Measurements from ENCODE around the gene NAXD. TPM values are rescaled to one million over a fixed set of nuclear protein-coding genes. Genes with fewer than 3 reads are reported as not detected.

Gene NAXD
- total RNA-seq, 1 experiment from 2014 or later, result 32.1 TPM

DNA sequence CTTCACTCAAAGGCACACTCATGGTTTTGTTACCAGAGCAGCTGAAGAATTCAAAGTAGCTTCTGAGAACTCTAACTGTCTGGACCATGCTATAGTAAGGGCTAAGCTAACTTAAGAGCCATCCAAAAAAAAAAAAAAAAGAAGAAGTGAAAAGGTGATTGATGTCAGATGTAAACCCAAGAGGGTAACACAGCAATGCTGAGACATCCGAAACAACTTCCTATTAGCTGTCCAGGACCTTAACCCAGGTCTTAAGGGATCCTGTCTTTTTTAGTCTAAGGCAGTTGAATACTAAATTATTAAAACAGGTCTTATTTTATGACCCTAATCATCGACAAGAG, 42.6 kb upstream of the NAXD start:
- no peaks in the 10 kb centered on the region for H3K79me2 ChIP-seq (ENCODE audit: insufficient read depth, low read length)
- H3K36me3 ChIP-seq (ENCODE audit: control insufficient read depth in 1 of 2, insufficient read depth in 2 of 2, low read length in 2 of 2), result no peaks in the 10 kb centered on the region
- no peak overlapping the region for H3K9ac ChIP-seq (ENCODE audit: low read length)
- DNase-seq (ENCODE audit: low read depth, low spot score), result no peak
- no peaks in the 10 kb centered on the region for H3K9me2 ChIP-seq (ENCODE audit: insufficient read depth)
- no peak for ATAC-seq
- TF ChIP-seq SRF (IDR thresholded peaks at IDR 0.05; ENCODE audit: low read depth), result no peak
- no peak for TF ChIP-seq ZNF274 (IDR thresholded peaks at IDR 0.05; ENCODE audit: low read depth, low read length)
- no peak for TF ChIP-seq POLR2AphosphoS5 (IDR thresholded peaks at IDR 0.05; ENCODE audit: low read depth, low read length)
- H4K20me1 ChIP-seq (ENCODE audit: insufficient read depth), result no peaks in the 10 kb centered on the region
- intact Hi-C loops (cut with micrococcal nuclease), result no loop called here
- no peak overlapping the region for H3K4me2 ChIP-seq (ENCODE audit: low read length)
- H2AFZ ChIP-seq (ENCODE audit: low read depth, low read length, poor library complexity, severe bottlenecking), result no peak overlapping the region
- no peak overlapping the region for H3K27ac ChIP-seq (ENCODE audit: low read depth, low read length)
- H3K4me3 ChIP-seq (replicated peaks in 1 of 2; ENCODE audit: low read depth in 1 of 2, low read length in 2 of 2), result no peak overlapping the region
- H3K9me3 ChIP-seq (ENCODE audit: control insufficient read depth in 1 of 2, insufficient read depth in 1 of 2, low read depth in 1 of 2, low read length in 2 of 2), result no peaks in the 10 kb centered on the region
- CTCF ChIA-PET, result no interaction called here
- no TSS peak for BruUV-seq (replicated peaks)
- H3K27me3 ChIP-seq (ENCODE audit: insufficient read depth, low read length), result no peaks in the 10 kb centered on the region
- RAD21 ChIA-PET (ENCODE audit: low non-redundant PET in 1 of 2, low total read pairs in 2 of 2, uncharacterized antibody in 2 of 2, unreplicated experiment in 2 of 2), result no interaction called here
- H3K4me1 ChIP-seq (ENCODE audit: control insufficient read depth in 1 of 2, insufficient read depth in 2 of 2, low read length in 2 of 2), result peaks cover 3 to 17% of the 10 kb centered on the region in 2 experiments
- POLR2A ChIA-PET, result no interaction called here

DNA sequence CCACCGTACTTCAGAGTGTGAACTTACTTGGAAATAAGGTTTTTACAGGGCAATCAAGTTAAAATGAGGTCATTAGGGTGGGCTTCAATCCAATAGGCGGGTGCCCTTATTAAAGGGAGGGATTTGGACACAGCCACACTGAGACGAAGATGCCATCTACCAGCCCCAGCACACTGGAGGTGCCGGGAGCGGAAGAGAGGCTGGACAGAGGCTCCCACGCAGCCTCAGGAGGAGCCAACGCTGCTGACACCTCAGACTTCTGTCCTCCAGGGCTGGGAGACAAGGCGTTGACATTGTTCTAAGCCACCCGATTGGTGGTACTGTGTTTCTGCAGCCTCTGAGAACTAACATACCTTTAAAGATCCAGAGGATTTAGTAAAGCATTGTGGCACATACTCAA, 41.2 kb upstream of the NAXD start:
- TF ChIP-seq POLR2AphosphoS5 (IDR thresholded peaks at IDR 0.05; ENCODE audit: low read depth, low read length) (no peak), TCF7L2 (IDR thresholded peaks at IDR 0.05; ENCODE audit: borderline replicate concordance, extremely low read depth, insufficient read depth, insufficient read length) (no peak), ELF1 (IDR thresholded peaks at IDR 0.05; ENCODE audit: borderline replicate concordance, low read depth) (no peak), CBX3 (IDR thresholded peaks at IDR 0.05; ENCODE audit: low read depth) (no peak), POLR2A (IDR thresholded peaks at IDR 0.05; ENCODE audit: borderline replicate concordance, extremely low read depth, insufficient read depth, insufficient read length) (no peak), FOSL1 (IDR thresholded peaks at IDR 0.05; ENCODE audit: low read depth) (no peak), ZNF274 (IDR thresholded peaks at IDR 0.05; ENCODE audit: low read depth, low read length) (no peak), SP1 (IDR thresholded peaks at IDR 0.05; ENCODE audit: low read depth) (no peak), ZFX (IDR thresholded peaks at IDR 0.05) (no peak)
- TF ChIP-seq, protein P1, sequence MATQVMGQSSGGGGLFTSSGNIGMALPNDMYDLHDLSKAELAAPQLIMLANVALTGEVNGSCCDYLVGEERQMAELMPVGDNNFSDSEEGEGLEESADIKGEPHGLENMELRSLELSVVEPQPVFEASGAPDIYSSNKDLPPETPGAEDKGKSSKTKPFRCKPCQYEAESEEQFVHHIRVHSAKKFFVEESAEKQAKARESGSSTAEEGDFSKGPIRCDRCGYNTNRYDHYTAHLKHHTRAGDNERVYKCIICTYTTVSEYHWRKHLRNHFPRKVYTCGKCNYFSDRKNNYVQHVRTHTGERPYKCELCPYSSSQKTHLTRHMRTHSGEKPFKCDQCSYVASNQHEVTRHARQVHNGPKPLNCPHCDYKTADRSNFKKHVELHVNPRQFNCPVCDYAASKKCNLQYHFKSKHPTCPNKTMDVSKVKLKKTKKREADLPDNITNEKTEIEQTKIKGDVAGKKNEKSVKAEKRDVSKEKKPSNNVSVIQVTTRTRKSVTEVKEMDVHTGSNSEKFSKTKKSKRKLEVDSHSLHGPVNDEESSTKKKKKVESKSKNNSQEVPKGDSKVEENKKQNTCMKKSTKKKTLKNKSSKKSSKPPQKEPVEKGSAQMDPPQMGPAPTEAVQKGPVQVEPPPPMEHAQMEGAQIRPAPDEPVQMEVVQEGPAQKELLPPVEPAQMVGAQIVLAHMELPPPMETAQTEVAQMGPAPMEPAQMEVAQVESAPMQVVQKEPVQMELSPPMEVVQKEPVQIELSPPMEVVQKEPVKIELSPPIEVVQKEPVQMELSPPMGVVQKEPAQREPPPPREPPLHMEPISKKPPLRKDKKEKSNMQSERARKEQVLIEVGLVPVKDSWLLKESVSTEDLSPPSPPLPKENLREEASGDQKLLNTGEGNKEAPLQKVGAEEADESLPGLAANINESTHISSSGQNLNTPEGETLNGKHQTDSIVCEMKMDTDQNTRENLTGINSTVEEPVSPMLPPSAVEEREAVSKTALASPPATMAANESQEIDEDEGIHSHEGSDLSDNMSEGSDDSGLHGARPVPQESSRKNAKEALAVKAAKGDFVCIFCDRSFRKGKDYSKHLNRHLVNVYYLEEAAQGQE (IDR thresholded peaks at IDR 0.05; ENCODE audit: low read depth), result no peak
- TF ChIP-seq, protein P2, sequence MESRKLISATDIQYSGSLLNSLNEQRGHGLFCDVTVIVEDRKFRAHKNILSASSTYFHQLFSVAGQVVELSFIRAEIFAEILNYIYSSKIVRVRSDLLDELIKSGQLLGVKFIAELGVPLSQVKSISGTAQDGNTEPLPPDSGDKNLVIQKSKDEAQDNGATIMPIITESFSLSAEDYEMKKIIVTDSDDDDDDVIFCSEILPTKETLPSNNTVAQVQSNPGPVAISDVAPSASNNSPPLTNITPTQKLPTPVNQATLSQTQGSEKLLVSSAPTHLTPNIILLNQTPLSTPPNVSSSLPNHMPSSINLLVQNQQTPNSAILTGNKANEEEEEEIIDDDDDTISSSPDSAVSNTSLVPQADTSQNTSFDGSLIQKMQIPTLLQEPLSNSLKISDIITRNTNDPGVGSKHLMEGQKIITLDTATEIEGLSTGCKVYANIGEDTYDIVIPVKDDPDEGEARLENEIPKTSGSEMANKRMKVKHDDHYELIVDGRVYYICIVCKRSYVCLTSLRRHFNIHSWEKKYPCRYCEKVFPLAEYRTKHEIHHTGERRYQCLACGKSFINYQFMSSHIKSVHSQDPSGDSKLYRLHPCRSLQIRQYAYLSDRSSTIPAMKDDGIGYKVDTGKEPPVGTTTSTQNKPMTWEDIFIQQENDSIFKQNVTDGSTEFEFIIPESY (IDR thresholded peaks at IDR 0.05; ENCODE audit: extremely low read depth, insufficient replicate concordance, low read length), result no peak
- TF ChIP-seq, protein P3, sequence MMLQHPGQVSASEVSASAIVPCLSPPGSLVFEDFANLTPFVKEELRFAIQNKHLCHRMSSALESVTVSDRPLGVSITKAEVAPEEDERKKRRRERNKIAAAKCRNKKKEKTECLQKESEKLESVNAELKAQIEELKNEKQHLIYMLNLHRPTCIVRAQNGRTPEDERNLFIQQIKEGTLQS (IDR thresholded peaks at IDR 0.05), result no peak
- TF ChIP-seq, protein P4, sequence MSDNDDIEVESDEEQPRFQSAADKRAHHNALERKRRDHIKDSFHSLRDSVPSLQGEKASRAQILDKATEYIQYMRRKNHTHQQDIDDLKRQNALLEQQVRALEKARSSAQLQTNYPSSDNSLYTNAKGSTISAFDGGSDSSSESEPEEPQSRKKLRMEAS (IDR thresholded peaks at IDR 0.05), result no peak
- intact Hi-C loops (cut with micrococcal nuclease), result no loop called here
- Histone ChIP-seq H3K4me3 (replicated peaks in 1 of 2; ENCODE audit: low read depth in 1 of 2, low read length in 2 of 2) (no peak overlapping the region), H3K9me2 (ENCODE audit: insufficient read depth) (no peaks in the 10 kb centered on the region), H3K27me3 (ENCODE audit: insufficient read depth, low read length) (no peaks in the 10 kb centered on the region), H3K27ac (ENCODE audit: low read depth, low read length) (no peak overlapping the region), H3K9ac (ENCODE audit: low read length) (no peak overlapping the region), H3K9me3 (ENCODE audit: control insufficient read depth in 1 of 2, insufficient read depth in 1 of 2, low read depth in 1 of 2, low read length in 2 of 2) (no peaks in the 10 kb centered on the region), H3K4me1 (ENCODE audit: control insufficient read depth in 1 of 2, insufficient read depth in 2 of 2, low read length in 2 of 2) (peaks cover 3 to 17% of the 10 kb centered on the region in 2 experiments), H3K4me2 (ENCODE audit: low read length) (no peak overlapping the region), H3K79me2 (ENCODE audit: insufficient read depth, low read length) (no peaks in the 10 kb centered on the region), H2AFZ (ENCODE audit: low read depth, low read length, poor library complexity, severe bottlenecking) (no peak overlapping the region), H4K20me1 (ENCODE audit: insufficient read depth) (no peaks in the 10 kb centered on the region), H3K36me3 (ENCODE audit: control insufficient read depth in 1 of 2, insufficient read depth in 2 of 2, low read length in 2 of 2) (no peaks in the 10 kb centered on the region)
- DNase-seq (ENCODE audit: low read depth, low spot score) (no peak), ATAC-seq (no peak)
- RAD21 ChIA-PET (ENCODE audit: low non-redundant PET in 1 of 2, low total read pairs in 2 of 2, uncharacterized antibody in 2 of 2, unreplicated experiment in 2 of 2), result no interaction called here
- POLR2A ChIA-PET, result no interaction called here
- CTCF ChIA-PET, result no interaction called here
- no TSS peak for BruUV-seq (replicated peaks)

All from HCT116 (cell line).